ENCODE measurements around the gene TCERG1L.

Gene TCERG1L

GRCh38 chr10:131223422-131223821 lies 88.1 kb downstream of the TCERG1L start:
- Mint-ChIP-seq H3K9me3 (no peaks in the 10 kb centered on the region), H3K4me3 (no peak overlapping the region), H3K27ac (no peak overlapping the region), H3K4me1 (no peaks in the 10 kb centered on the region), H3K27me3 (no peaks in the 10 kb centered on the region), H3K36me3 (no peaks in the 10 kb centered on the region)
- no peak for DNase-seq
- CTCF ChIA-PET = no interaction called here

DNA sequence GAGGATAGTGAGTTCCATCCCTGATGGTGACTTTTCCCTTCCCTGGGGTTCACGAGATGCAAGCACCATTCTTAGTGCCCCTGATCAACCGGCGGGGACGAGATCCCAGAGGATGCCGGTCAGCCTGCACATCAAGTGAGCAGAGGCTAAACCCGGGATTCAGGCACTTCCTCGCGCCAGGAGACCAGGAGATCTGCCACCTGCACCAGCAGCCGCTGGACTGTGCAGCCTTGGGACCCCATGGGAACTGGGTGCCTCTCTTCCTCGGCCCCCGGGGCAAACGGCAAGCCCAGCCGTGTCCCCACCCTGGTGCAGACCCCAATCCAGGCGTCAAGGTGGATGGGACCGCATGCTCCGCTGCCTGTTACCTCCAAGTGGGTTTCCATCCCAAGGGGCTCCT lies 88.5 kb downstream of the TCERG1L start:
- H3K9me3 Mint-ChIP-seq = no peaks in the 10 kb centered on the region
- H3K27me3 Mint-ChIP-seq = no peaks in the 10 kb centered on the region
- H3K4me3 Mint-ChIP-seq = no peak overlapping the region
- DNase-seq = no peak
- CTCF ChIA-PET = no interaction called here
- H3K36me3 Mint-ChIP-seq = no peaks in the 10 kb centered on the region
- H3K4me1 Mint-ChIP-seq = no peaks in the 10 kb centered on the region
- no peak overlapping the region for H3K27ac Mint-ChIP-seq

- Mint-ChIP-seq H3K27ac (no peak overlapping the region), H3K4me3 (no peak overlapping the region), H3K9me3 (no peaks in the 10 kb centered on the region), H3K36me3 (no peaks in the 10 kb centered on the region), H3K4me1 (no peaks in the 10 kb centered on the region), H3K27me3 (no peaks in the 10 kb centered on the region)
- no peak for DNase-seq
- CTCF ChIA-PET = no interaction called here
Observed at GRCh38 chr10:131221632-131222277, 89.8 kb downstream of the TCERG1L start.

GRCh38 chr10:131220601-131221171 lies 90.8 kb downstream of the TCERG1L start:
- H3K4me1 Mint-ChIP-seq = no peaks in the 10 kb centered on the region
- no peaks in the 10 kb centered on the region for H3K36me3 Mint-ChIP-seq
- DNase-seq = no peak
- H3K27ac Mint-ChIP-seq = no peak overlapping the region
- no peak overlapping the region for H3K4me3 Mint-ChIP-seq
- H3K9me3 Mint-ChIP-seq = no peaks in the 10 kb centered on the region
- CTCF ChIA-PET = no interaction called here
- no peaks in the 10 kb centered on the region for H3K27me3 Mint-ChIP-seq

GRCh38 chr10:131219955-131220489 lies 91.5 kb downstream of the TCERG1L start:
- no peaks in the 10 kb centered on the region for H3K27me3 Mint-ChIP-seq
- no peak for DNase-seq
- H3K4me3 Mint-ChIP-seq = no peak overlapping the region
- no peaks in the 10 kb centered on the region for H3K9me3 Mint-ChIP-seq
- H3K27ac Mint-ChIP-seq = no peak overlapping the region
- no peaks in the 10 kb centered on the region for H3K4me1 Mint-ChIP-seq
- CTCF ChIA-PET = no interaction called here
- H3K36me3 Mint-ChIP-seq = no peaks in the 10 kb centered on the region

DNA sequence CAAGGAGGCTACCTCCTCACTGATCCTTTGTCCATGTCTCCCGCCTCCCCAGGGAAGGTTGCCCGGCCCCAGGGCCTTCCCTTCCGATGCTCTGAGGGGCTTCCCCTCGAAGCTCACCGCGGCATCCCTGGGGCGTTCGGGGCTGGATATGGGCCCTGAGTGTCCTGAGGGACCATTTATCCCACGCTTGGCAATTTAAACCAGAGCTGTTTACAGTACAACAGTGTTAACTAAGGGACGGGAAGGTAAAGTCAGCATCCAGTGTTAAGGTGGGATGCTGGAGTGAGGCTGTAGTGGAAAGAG lies 92.0 kb downstream of the TCERG1L start:
- CTCF ChIA-PET = no interaction called here
- no peak for DNase-seq
- Mint-ChIP-seq H3K27me3 (no peaks in the 10 kb centered on the region), H3K4me3 (no peak overlapping the region), H3K9me3 (no peaks in the 10 kb centered on the region), H3K27ac (no peak overlapping the region), H3K36me3 (no peaks in the 10 kb centered on the region), H3K4me1 (no peaks in the 10 kb centered on the region)

DNA sequence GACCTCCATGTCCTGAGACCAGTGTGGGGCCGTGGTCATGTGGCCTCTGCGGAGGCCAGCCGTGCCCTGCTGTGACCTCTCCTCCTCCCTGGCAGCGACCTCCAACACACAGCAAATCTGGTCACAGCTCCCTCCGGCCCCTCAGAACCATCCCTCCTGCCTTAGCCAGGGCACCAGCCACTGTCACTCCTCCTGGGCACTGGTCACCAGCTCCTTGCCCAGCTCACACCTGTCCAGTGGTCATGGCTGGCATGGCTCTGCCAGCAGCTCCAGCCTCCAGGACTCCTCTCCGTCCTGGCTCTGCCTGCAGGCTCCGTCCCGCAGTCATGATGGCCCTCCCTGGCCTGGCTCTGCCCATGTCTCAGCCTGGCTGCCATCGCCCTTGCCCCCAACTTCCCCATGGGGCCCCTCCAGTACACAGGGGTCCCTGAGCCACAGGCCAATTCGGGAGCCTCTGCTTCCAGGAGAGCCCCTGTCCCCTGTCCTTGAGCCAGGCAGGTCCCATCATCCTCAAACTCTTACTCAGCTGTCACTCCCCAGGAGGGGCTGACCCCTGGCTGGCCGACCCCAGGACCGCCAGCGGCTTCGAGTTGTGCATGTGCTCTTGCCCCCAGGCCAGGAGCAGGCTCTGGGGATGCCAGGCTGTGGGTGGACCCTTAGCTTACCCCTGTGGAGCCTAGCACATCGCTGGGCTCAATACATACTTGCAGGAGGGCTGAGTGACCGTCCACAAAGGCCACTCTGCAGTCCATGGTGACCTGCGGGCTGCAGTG lies 92.5 kb downstream of the TCERG1L start:
- CTCF ChIA-PET = no interaction called here
- Mint-ChIP-seq H3K36me3 (no peaks in the 10 kb centered on the region), H3K4me3 (no peak overlapping the region), H3K27me3 (no peaks in the 10 kb centered on the region), H3K9me3 (no peaks in the 10 kb centered on the region), H3K4me1 (no peaks in the 10 kb centered on the region), H3K27ac (no peak overlapping the region)
- DNase-seq = no peak

DNA sequence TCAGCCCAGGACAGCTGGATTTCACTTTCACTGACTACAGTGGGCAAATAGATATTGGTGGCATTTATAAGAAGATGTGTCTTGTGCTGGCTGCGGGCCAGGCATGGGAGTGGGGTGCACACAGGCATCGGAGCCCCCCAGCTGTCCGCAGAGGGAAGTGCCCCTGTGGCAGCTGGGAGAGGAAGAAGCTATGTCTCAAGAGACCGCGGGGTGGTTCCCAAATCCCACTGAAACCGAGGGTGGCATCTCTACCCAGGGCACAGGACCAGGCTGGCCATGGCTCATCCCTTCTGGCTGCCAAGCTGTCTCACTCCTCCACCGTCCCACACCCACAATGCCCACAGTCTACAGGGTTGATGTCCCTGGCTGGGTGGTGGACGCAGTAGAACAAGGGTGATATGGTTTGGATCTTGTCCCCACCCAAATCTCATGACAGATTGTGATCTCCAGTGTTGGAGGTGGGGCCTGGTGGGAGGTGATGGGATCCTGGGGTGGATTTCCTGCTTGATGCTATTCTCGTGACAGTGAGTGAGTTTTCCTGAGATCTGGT lies 94.8 kb downstream of the TCERG1L start:
- no peaks in the 10 kb centered on the region for H3K9me3 Mint-ChIP-seq
- no peak overlapping the region for H3K4me3 Mint-ChIP-seq
- CTCF ChIA-PET = no interaction called here
- H3K4me1 Mint-ChIP-seq = no peaks in the 10 kb centered on the region
- H3K27me3 Mint-ChIP-seq = no peaks in the 10 kb centered on the region
- H3K36me3 Mint-ChIP-seq = no peaks in the 10 kb centered on the region
- no peak for DNase-seq
- H3K27ac Mint-ChIP-seq = no peak overlapping the region

DNA sequence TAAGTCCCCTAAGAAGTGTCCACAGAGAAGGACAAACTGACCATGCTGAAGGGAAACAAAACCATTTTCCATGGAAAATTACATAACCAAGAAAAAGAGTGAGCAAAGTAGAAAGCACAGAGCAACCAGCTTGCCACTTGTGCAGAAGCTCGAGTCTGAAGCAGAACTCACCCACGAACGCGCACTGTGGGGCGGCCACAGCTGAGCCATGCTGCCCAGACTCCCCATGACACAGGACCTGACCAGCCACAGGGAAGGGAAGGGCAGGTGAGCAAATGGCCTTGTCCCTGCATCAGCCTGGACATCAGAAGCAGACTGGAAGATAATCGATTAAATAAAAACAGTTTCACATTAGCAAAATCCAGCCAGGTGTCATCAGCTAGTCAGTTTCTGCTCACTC lies 95.7 kb downstream of the TCERG1L start:
- no peak overlapping the region for H3K27ac Mint-ChIP-seq
- CTCF ChIA-PET = no interaction called here
- no peak overlapping the region for H3K4me3 Mint-ChIP-seq
- H3K36me3 Mint-ChIP-seq = no peaks in the 10 kb centered on the region
- no peaks in the 10 kb centered on the region for H3K27me3 Mint-ChIP-seq
- DNase-seq = peak; percentile 5
- no peaks in the 10 kb centered on the region for H3K9me3 Mint-ChIP-seq
- H3K4me1 Mint-ChIP-seq = no peaks in the 10 kb centered on the region

GRCh38 chr10:131214521-131215244 lies 96.8 kb downstream of the TCERG1L start:
- H3K27me3 Mint-ChIP-seq = no peaks in the 10 kb centered on the region
- peak; percentile 10 for DNase-seq
- H3K36me3 Mint-ChIP-seq = no peaks in the 10 kb centered on the region
- H3K27ac Mint-ChIP-seq = no peak overlapping the region
- no peak overlapping the region for H3K4me3 Mint-ChIP-seq
- CTCF ChIA-PET = no interaction called here
- no peaks in the 10 kb centered on the region for H3K4me1 Mint-ChIP-seq
- no peaks in the 10 kb centered on the region for H3K9me3 Mint-ChIP-seq

DNA sequence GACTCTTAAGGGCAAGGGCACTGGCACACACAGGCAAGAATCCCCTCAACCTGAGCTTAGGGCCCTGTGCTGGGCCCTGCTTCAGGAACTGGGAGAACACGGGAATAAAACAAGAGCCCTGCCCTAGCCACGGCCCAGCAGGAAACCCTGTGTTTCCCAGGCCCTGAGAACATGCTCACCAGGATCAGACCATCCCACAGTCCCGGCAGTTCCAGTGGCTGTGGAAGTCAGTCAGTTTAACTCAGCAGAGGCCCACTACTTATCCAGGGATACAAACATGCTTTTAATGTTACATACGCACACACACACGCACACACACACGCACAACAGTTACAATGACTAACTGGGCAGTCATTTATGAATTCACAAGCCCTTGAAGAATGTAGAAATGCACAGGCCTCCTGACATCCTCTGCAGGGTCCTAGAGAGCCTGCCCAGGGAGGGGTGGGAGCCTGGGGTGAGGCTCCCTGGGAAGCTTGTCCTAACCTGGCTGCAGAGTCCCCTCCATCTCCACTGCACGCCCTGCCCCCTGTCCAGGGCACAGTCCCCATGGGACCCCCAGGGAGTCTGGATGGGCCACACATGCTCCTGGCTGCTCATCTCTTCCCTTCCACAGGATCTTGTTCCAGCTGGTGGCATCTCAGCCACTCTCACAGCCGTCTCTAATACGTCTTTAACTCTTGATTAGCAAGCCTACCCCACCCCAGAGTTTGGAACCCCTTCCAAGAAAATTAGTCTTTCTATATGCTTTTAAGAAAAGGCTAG lies 97.6 kb downstream of the TCERG1L start:
- Mint-ChIP-seq H3K27me3 (no peaks in the 10 kb centered on the region), H3K36me3 (no peaks in the 10 kb centered on the region), H3K4me3 (no peak overlapping the region), H3K27ac (no peak overlapping the region), H3K4me1 (no peaks in the 10 kb centered on the region), H3K9me3 (no peaks in the 10 kb centered on the region)
- CTCF ChIA-PET = no interaction called here
- peak; percentile 8 for DNase-seq

DNA sequence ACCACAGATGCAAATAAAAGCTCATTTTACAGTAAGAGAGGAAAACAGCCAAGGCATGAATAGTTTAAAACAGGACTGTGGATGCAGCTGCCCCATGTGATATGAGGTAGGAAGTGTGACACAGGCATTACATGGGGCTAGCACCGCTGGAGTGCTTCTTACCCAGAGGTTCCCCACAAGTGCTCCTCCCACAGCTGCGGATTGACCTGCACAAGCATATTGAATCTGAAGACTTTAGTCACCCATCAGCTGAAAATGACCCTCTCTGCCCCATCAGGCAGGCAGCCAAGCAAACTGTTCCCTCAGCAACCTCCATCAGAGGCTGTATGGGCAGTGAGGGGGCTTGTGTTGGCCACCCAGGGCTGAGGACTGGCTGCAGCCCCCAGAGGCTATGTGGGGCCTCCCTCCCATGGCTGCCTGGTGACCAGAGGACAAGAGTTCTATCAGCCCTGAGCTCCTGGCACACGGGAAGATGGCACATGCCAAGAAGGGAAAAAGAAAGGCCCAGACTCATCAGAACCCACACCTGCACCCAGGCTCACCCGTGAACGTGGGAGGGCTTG lies 98.7 kb downstream of the TCERG1L start:
- DNase-seq = peak; percentile 9
- Mint-ChIP-seq H3K36me3 (no peaks in the 10 kb centered on the region), H3K4me3 (no peak overlapping the region), H3K9me3 (no peaks in the 10 kb centered on the region), H3K27me3 (no peaks in the 10 kb centered on the region), H3K4me1 (no peaks in the 10 kb centered on the region), H3K27ac (no peak overlapping the region)
- CTCF ChIA-PET = no interaction called here

GRCh38 chr10:131211965-131212619 lies 99.4 kb downstream of the TCERG1L start:
- H3K4me1 Mint-ChIP-seq = no peaks in the 10 kb centered on the region
- DNase-seq = no peak
- CTCF ChIA-PET = no interaction called here

More at GRCh38 chr10:131211965-131212619, 99.4 kb downstream of the TCERG1L start:
- Mint-ChIP-seq H3K27me3 (no peaks in the 10 kb centered on the region), H3K27ac (no peak overlapping the region), H3K9me3 (no peaks in the 10 kb centered on the region), H3K4me3 (no peak overlapping the region), H3K36me3 (no peaks in the 10 kb centered on the region)

Measured in activated naive CD4-positive, alpha-beta T cell treated with anti-CD3 and anti-CD28 coated beads, Interleukin-2, amount 10 ng/mL, durations not matched to agents 7 days and 5 days (primary cell).